Measurements from ENCODE around the gene ZNF574. TPM values are rescaled to one million over a fixed set of nuclear protein-coding genes. Genes with fewer than 3 reads are reported as not detected.

The ZNF574 gene
- total RNA-seq, 1 experiment from 2014 or later, result 35.6 TPM

GRCh38 chr19:42111811-42112210 is 35.8 kb downstream of the ZNF574 start:
- H2AK5ac ChIP-seq (ENCODE audit: insufficient read length, low read length), result no peak overlapping the region
- no peak overlapping the region for H2BK120ac ChIP-seq (ENCODE audit: low read depth, low read length, poor library complexity, severe bottlenecking)
- H3K18ac ChIP-seq (ENCODE audit: insufficient read length, low read depth, low read length), result no peak overlapping the region
- no peaks in the 10 kb centered on the region for H4K20me1 ChIP-seq (ENCODE audit: control insufficient read depth, insufficient read depth, insufficient read length)
- no peak overlapping the region for H3K56ac ChIP-seq (ENCODE audit: insufficient read length, low read depth, low read length)
- Mint-ChIP-seq H3K27ac (no peak overlapping the region), H3K9me3 (no peaks in the 10 kb centered on the region; a peak in 1 of 5 replicates), H3K4me3 (no peak overlapping the region), H3K36me3 (ENCODE audit: insufficient read depth in 1 of 3, low read depth in 3 of 3) (no peaks in the 10 kb centered on the region), H3K27me3 (ENCODE audit: low read depth) (peaks cover 5% of the 10 kb centered on the region; the same call in 1 of the 2 replicates), H3K4me1 (peaks cover 27 to 32% of the 10 kb centered on the region in 2 experiments)
- no peak overlapping the region for H4K8ac ChIP-seq (replicated peaks; ENCODE audit: insufficient read length, low read depth, low read length)
- H3K4me2 ChIP-seq (ENCODE audit: insufficient read depth, insufficient read length, low read length), result no peak overlapping the region
- no peak overlapping the region for H2BK15ac ChIP-seq (ENCODE audit: low read depth, low read length)
- no peak overlapping the region for H3K27ac ChIP-seq (ENCODE audit: insufficient read length, low read depth, low read length)
- H3K23ac ChIP-seq (ENCODE audit: insufficient read length, low read depth, low read length), result no peak overlapping the region
- no peak overlapping the region for H2BK5ac ChIP-seq (ENCODE audit: insufficient read length, low read length)
- H3K79me1 ChIP-seq (ENCODE audit: insufficient read depth, low read depth, low read length, poor library complexity, severe bottlenecking), result no peaks in the 10 kb centered on the region
- H4K91ac ChIP-seq (ENCODE audit: insufficient read length, low read depth, low read length), result no peak overlapping the region
- no peak overlapping the region for H3K14ac ChIP-seq (ENCODE audit: insufficient read depth, low read length)
- no peaks in the 10 kb centered on the region for H3K9me3 ChIP-seq (ENCODE audit: control insufficient read depth, low read depth, low read length)
- no peak overlapping the region for H2BK20ac ChIP-seq (ENCODE audit: low read depth, low read length, poor library complexity, severe bottlenecking)
- H3K4ac ChIP-seq (ENCODE audit: low read depth, low read length), result no peak overlapping the region
- no peak for DNase-seq
- H2BK12ac ChIP-seq (ENCODE audit: insufficient read length, low read depth, low read length), result no peak overlapping the region
- H3K9ac ChIP-seq (ENCODE audit: extremely low read depth, insufficient read length, low read length), result no peak overlapping the region
- peaks cover 9% of the 10 kb centered on the region; the same call in 1 of the 2 replicates for H3K4me1 ChIP-seq (ENCODE audit: insufficient read depth, low read length)
- no peak overlapping the region for H3T11ph ChIP-seq (ENCODE audit: low read length)
- no peak for TF ChIP-seq CTCF (conservative IDR thresholded peaks at IDR 0.05)
- whole genome bisulfite sequencing (ENCODE audit: extremely low coverage, insufficient read length, low lambda C conversion rate), result no CpG with 5 or more reads among the region's 3 CpGs
- no peak overlapping the region for H4K5ac ChIP-seq (ENCODE audit: insufficient read length, low read depth, low read length)
- H2AFZ ChIP-seq (ENCODE audit: low read length), result no peak overlapping the region
- H3K79me2 ChIP-seq (ENCODE audit: insufficient read depth, low read length), result no peaks in the 10 kb centered on the region
- no peaks in the 10 kb centered on the region for H3K27me3 ChIP-seq (ENCODE audit: insufficient read depth, low read length)
- H3K23me2 ChIP-seq (ENCODE audit: insufficient read length, low read depth, low read length, poor library complexity, severe bottlenecking), result no peaks in the 10 kb centered on the region

Data from H9 (cell line).